T47D (cell line): ENCODE results near the gene FAM81A.
"Not testable (repeated sequence)": the region's sequence is repeated elsewhere in the genome, so short reads cannot be mapped to it uniquely, and the experiment has no call there.

Experiments
- DNase-seq, 2 experiments: peaks; one replicate each; pipeline versions ENCODE4 v3.0.0 to v3.0.0-alpha.2; 2011 to 2012; ENCODE audit warnings: low read depth in 1 of 2, low spot score in 1 of 2
- JUND ChIP-seq: IDR thresholded peaks from 2 replicates; pipeline ENCODE4 v1.6.1; 2012; ENCODE audit warnings: low read depth
- in situ Hi-C: cut with HindIII; loops from 2 replicates; pipeline ENCODE4 v1.10.0; 2016; ENCODE audit warnings: low sequenced_read_pairs, low pct_unique_long_range_greater_than_20kb

The FAM81A gene

DNA sequence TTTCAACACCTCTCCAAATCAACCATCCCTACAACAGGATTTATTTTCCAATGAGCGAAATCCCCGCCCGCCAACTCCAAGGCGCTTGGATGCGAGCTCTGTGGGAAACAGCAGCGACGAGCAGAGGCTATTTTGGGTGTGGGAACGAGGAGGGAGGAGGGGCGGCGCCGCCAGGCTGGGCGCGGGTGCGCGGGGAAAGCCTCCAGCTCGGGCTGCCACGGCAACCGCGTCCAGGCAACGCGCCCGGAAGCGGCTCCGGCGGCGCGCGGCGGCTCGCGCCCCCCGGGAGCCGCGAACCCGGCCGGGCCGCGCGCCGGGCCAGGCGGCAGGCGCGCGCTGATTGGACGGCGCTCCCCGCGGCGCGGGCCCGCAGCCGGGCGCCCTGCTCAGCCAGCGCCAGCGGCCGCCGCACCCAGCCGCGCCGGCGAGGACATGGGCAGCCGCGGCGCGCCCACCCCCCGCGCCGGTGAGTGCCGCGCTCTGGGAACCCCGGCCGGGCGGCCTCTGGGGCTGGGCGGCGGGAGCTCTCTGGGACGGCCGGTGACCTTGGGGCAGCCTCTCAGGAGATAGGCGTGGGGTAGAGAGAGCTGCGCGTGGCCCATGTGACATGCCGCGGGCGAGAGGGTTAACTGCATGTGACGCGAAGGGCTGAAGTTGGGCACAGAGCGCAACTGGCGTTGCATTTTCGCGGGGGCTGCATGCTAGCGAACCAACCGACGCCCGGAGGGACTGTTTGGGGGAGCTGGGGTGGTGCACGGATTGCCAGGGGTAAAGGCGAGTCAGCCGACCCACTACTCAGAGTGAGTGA, at the start of gene FAM81A:
TSS of gene FAM81A (plus strand) at position 370 of the 808 bp plus-strand sequence. CDS start 20,441 bp downstream, outside the sequence.
- in situ Hi-C loops = no loop called here
- DNase-seq = peak; percentile 77 to 94
- TF ChIP-seq JUND = no peak

DNA sequence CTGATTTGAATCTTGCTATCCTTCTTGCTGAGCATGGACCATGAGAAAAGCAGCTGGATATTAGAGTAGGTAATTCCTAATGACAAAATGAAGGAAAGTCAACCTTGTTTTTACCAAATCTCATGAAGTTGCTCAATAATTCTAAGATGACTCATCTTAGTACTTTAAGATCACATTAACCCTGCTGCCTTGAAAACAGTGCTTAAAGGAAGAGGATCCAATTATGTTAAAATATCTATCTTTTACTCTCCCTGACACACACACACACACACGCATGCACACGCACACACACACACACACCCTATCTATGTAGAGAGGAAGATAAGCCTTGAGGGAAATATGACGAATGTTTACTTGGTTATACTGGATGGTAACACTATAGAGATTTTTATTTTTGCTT, 49.3 kb upstream of the FAM81A start:
- DNase-seq = no peak
- TF ChIP-seq JUND = no peak
- in situ Hi-C loops = no loop called here

DNA sequence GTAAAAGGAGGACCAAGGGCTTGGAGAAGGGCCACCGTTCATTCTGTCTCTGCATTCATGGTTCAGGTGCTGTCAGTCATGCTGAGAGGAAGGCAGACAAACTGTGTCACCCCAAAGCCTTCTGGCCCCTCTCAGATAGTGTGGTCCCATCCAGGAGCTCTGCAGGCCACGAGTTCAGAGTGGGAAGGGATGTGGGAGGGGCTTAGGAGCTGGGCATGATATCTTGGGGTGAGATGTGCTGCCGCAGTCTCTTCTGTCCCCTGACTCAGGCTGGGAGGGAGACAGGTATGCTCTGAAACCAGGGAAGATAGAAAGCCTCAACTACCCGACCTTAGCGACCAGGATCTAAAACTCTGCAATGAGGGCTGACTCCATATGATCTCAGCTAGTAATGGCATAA, 45.7 kb upstream of the FAM81A start:
- TF ChIP-seq JUND = no peak
- DNase-seq = no peak
- in situ Hi-C loops = no loop called here

DNA sequence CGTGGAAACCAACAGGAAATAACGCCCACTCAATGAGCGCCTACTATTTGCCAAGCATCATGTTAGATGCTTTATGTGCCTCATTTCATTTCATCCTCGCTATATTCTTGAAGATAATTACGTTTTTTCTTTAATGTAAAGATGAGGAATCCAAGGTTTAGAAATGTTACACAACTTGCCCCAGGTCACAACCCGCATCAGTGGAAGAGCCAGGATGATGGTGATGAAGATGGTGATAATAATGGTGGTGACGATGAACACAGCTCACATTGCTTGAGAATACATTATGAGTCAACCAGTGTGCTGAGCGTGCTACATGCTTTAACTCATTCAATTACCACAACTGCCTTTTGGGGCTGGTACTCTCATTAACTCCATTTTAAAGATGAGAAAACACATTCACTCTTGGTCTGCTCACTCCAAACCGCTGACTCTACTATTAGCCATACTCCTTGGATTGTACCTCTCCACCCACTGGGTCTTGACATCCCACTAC, 43.8 kb upstream of the FAM81A start:
- no peak for DNase-seq
- in situ Hi-C loops = no loop called here
- no peak for TF ChIP-seq JUND

DNA sequence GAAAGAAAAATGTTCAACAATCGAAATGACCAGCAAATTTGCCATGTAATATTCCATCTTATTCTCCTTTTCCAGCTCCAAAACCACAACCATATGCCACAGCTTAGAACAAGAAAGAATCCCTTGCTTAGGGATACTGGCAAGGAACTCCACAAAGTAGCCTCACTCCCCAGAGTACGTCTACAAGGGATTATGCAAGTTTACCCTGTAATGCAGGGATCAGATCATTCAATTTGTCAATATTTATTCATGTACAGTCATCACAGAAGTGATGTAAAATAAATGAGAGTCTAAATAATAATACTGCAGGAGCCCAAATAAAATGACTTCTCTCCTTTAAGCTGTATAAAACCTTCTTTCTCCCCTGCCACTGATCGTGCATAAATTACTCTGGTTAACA, 41.8 kb upstream of the FAM81A start:
- in situ Hi-C loops = no loop called here
- DNase-seq = peak; percentile 11 to 42
- peak; percentile 9; the same call in 1 of the 2 replicates for TF ChIP-seq JUND

DNA sequence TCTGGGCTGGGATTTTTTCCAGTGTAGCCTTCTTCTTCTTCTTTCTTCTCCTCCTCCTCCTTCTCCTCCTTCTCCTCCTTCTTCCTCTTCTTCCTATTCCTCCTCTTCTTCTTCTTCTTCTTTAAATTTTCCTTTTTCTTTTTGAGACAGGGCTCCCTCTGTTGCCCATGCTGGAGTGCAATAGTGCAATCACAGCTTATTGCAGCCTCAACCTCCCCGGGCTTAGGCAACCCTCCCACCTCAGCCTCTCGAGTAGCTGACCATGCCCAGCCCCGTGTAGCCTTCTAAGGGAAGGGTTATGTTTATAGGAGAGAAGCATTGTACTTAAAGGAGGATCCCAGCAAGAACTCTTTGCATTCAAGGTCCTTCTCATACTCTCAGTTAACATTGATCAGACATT, 41.3 kb upstream of the FAM81A start:
- TF ChIP-seq JUND = no peak
- peak in 1 of 2 experiments; percentile 18 for DNase-seq
- in situ Hi-C loops = no loop called here

DNA sequence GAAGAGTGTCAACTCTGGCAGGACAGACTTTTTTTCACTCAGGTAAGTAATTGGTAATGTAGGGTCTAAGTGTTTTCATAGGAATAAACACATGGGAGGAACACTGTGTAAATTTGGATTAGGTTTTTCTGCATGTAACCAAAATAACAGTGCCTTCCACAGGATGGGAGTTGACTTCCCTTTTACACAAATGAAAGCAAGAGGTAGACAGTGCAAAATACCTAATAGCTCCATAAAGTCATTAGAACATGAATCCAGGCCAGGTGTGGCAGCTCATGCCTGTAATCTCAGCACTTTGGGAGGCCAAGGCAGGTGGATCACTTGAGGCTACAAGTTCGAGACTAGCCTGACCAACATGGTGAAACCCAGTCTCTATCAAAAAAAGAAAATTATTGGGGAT, 39.8 kb upstream of the FAM81A start:
- DNase-seq = no peak
- in situ Hi-C loops = no loop called here
- no peak for TF ChIP-seq JUND

DNA sequence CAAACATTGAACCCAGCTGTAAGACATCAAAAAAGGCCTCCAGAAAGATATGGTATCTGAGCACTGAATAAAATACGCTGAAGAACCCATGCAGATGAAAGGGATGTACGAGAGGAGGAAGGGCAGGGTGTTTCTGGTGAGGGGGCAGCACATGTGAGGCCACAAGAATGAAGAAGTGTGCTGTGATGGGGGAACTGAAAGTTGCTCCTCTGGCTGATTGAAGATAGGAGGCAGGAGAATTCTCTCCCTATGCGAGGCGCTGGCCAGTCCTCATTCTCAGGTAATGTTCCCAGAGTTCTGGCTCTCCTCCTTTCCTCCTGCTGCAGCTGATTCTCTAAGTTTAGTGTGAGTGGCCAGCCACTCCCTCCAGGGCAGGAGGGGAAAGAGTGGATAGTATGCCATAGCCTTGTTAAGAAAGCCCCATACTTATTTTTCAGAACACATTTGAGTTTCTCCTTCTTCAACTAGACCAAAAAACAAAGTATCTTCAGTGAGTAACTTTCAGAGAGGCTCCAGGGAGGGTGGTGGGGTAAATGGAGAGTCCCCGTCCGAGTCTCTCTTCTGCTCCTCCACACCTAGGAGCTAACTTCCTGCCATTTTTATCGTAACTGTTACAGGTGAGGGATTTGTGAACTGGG, 38.4 kb upstream of the FAM81A start:
- DNase-seq = no peak
- in situ Hi-C loops = no loop called here
- TF ChIP-seq JUND = no peak

DNA sequence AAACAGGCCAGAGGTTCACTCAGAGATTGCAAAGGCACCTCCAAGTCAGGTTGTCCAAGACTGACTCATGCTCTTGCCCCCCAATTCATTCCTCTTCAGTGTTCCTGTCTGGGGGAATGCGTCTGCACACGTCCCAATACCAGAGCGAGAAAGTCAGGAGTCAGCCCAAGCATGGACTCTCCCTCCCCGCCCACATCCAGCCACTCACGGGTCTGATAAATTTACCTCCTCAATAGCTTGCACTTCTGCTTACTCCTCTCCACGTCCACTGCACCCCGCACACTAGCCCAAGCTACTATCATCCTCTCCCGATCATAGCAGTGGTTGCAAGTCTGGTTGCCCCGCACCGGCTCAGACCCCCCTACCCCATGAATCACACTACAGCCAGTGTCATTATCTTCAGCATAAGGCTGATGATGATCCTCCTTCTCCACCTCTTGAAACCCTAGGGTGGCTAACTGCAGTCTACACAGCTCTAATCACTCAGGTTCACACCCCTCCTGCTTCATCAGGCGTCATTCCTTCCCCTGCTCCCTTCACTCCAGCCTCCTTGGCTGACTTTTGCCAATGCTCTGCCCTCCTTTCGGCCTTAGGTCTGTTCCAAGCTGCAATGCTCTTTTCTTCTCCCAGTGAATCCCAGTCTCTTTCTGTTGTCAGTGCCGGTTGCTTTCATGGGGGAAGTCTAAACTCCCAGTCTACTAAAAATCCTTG, 37.7 kb upstream of the FAM81A start:
- in situ Hi-C loops = no loop called here
- no peak for TF ChIP-seq JUND
- DNase-seq = no peak

DNA sequence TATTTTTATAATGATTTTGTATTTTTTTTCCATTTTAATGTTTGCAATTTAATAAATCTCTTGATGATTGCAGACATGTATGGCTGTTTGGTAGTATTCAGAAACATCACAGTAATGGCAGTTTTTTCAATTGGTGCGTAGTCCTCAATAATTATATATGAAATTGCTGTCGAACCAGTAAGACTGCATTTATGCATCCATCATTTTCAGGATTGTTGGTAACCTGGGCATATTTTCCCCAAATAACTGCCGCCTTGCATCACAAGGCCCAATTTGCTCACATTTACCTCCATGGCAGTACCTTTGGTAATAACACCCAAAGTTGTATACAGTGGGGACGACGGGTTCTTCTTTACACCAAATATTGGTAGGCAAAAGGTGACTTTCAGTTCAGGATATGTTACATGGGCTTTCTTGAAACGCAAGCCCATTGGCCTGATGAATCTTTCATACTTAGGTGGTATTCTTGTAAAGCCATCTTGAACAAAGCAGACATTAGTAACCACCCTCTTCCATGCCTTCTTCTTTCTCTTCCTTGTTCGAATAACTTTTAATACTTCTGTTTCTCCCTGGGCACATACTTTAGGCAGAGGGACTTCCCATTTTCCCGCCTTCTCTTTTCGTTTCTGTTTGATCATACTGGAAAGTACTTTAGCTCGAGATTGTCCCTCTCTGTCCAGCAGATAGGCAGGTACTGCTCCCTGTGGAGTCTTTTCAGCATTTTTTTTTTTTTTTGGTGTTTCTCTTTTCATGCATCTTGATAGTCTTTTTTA, 36.7 kb upstream of the FAM81A start:
- in situ Hi-C loops = not testable (repeated sequence)

DNA sequence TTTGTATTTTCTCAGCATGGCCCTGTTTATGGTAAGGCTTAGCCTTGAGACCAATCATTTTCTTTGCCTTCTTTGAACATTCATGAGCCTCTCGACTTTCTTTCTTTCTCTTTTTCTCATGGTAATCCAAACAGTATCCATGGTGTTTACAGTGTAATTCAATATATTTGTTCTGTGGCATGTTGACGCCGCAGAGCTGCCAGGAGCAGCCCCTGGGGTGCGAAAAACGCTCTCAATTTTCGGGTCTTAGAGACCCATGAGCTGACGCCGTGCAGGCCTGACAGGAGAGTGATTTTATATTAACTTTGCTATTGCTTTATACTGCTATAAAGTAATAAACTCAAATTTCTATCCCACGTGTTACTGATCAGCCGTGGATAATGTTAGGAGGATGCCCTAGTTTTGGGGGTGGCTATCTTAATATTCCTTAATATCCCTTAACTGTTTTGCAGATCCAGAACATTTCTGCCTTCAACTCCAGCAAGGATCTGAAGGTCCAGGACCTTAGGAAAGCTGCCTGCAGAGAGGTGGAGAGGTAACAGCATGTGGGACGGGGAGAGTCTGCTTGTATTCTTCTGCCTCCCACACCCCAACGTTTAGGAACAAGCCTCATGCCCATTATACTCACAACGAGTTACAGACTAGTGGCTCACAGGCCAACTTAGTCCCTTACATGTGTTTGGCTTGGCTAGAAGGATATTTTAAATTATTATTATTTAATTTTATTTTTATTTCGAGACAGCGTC, 36.0 kb upstream of the FAM81A start:
- DNase-seq = no peak
- in situ Hi-C loops = no loop called here
- no peak for TF ChIP-seq JUND

More for the DNA sequence above, 36.7 kb upstream of the FAM81A start:
- not testable (repeated sequence) for DNase-seq
